ENCODE measurements around the gene CDKAL1.

The CDKAL1 gene

GRCh38 chr6:20565342-20565741, 31.1 kb downstream of the CDKAL1 start:
- ChIA-PET POLR2A (interaction anchor here (1.2 to 2.0 kb wide), 3 partner anchors 10 to 1029 kb away, joined by 4 to 10 read pairs (median 4); partner anchors contain the start of gene SOX4), CTCF (interaction anchor here (0.7 to 5.2 kb wide), 6 partner anchors 145 to 1028 kb away, joined by 3 to 61 read pairs (median 4); partner anchors contain the start of gene SOX4)
- H3K4me1 ChIP-seq (ENCODE audit: control extremely low read depth in 1 of 4, control insufficient read depth in 4 of 4, insufficient read depth in 4 of 4, low read length in 3 of 4) = peaks cover 0 to 20% (median 9%) of the 10 kb centered on the region in 4 experiments
- peaks cover 0 to 2% (median 0%) of the 10 kb centered on the region in 4 experiments for H3K36me3 ChIP-seq (ENCODE audit: control insufficient read depth in 4 of 4, insufficient read depth in 4 of 4, low read length in 3 of 4)
- no peak overlapping the region for H3K27ac ChIP-seq (ENCODE audit: insufficient read depth in 1 of 2, low read depth in 1 of 2, low read length in 2 of 2, poor library complexity in 1 of 2, severe bottlenecking in 2 of 2)
- DNase-seq = no peak
- WGBS (ENCODE audit: insufficient coverage) = no CpG with 5 or more reads among the region's 2 CpGs
- H3K4me3 ChIP-seq (ENCODE audit: control insufficient read depth in 1 of 7, extremely low read depth in 1 of 7, insufficient read depth in 4 of 7, low read depth in 2 of 7, low read length in 6 of 7) = peak overlapping the region in 1 of 7 experiments; percentile 22
- H3K9me3 ChIP-seq (ENCODE audit: control extremely low read depth in 1 of 5, control insufficient read depth in 4 of 5, insufficient read depth in 2 of 5, low read depth in 1 of 5, low read length in 4 of 5) = no peaks in the 10 kb centered on the region
- H3K27me3 ChIP-seq (replicated peaks in 2 of 5; ENCODE audit: control insufficient read depth in 4 of 5, insufficient read depth in 5 of 5, low read length in 4 of 5) = no peaks in the 10 kb centered on the region

- H3K36me3 ChIP-seq (ENCODE audit: control insufficient read depth in 4 of 4, insufficient read depth in 4 of 4, low read length in 3 of 4) = peaks cover 0 to 2% (median 0%) of the 10 kb centered on the region in 4 experiments
- H3K27ac ChIP-seq (ENCODE audit: insufficient read depth in 1 of 2, low read depth in 1 of 2, low read length in 2 of 2, poor library complexity in 1 of 2, severe bottlenecking in 2 of 2) = no peak overlapping the region
- 100% methylated on average over 1 of the region's 3 CpGs for WGBS (ENCODE audit: insufficient coverage)
- ChIA-PET POLR2A (interaction anchor here (1.3 kb wide), 1 partner anchor 9 kb away, joined by 4 read pairs; no protein-coding TSS in a partner anchor), CTCF (interaction anchor here (0.7 to 5.2 kb wide), 4 partner anchors 144 to 1023 kb away, joined by 3 to 61 read pairs (median 4); no protein-coding TSS in a partner anchor)
- H3K4me3 ChIP-seq (ENCODE audit: control insufficient read depth in 1 of 7, extremely low read depth in 1 of 7, insufficient read depth in 4 of 7, low read depth in 2 of 7, low read length in 6 of 7) = no peak overlapping the region
- peaks cover 3 to 20% (median 9%) of the 10 kb centered on the region in 4 experiments for H3K4me1 ChIP-seq (ENCODE audit: control extremely low read depth in 1 of 4, control insufficient read depth in 4 of 4, insufficient read depth in 4 of 4, low read length in 3 of 4)
- no peak for DNase-seq
- H3K9me3 ChIP-seq (ENCODE audit: control extremely low read depth in 1 of 5, control insufficient read depth in 4 of 5, insufficient read depth in 2 of 5, low read depth in 1 of 5, low read length in 4 of 5) = no peaks in the 10 kb centered on the region
- no peaks in the 10 kb centered on the region for H3K27me3 ChIP-seq (replicated peaks in 2 of 5; ENCODE audit: control insufficient read depth in 4 of 5, insufficient read depth in 5 of 5, low read length in 4 of 5)
These were observed 31.9 kb downstream of the CDKAL1 start for GRCh38 chr6:20566109-20566508.

GRCh38 chr6:20569000-20569610, 34.8 kb downstream of the CDKAL1 start:
- ChIA-PET POLR2A (no interaction called here), CTCF (interaction anchor here (1.0 kb wide), 1 partner anchor 12 kb away, joined by 3 read pairs; no protein-coding TSS in a partner anchor)
- H3K27ac ChIP-seq (ENCODE audit: insufficient read depth in 1 of 2, low read depth in 1 of 2, low read length in 2 of 2, poor library complexity in 1 of 2, severe bottlenecking in 2 of 2) = no peak overlapping the region
- H3K4me3 ChIP-seq (ENCODE audit: control insufficient read depth in 1 of 7, extremely low read depth in 1 of 7, insufficient read depth in 4 of 7, low read depth in 2 of 7, low read length in 6 of 7) = no peak overlapping the region
- peaks cover 4 to 41% (median 27%) of the 10 kb centered on the region in 4 experiments for H3K4me1 ChIP-seq (ENCODE audit: control extremely low read depth in 1 of 4, control insufficient read depth in 4 of 4, insufficient read depth in 4 of 4, low read length in 3 of 4)
- no peak for DNase-seq
- H3K9me3 ChIP-seq (ENCODE audit: control extremely low read depth in 1 of 5, control insufficient read depth in 4 of 5, insufficient read depth in 2 of 5, low read depth in 1 of 5, low read length in 4 of 5) = no peaks in the 10 kb centered on the region
- peaks cover 0 to 2% (median 0%) of the 10 kb centered on the region in 4 experiments for H3K36me3 ChIP-seq (ENCODE audit: control insufficient read depth in 4 of 4, insufficient read depth in 4 of 4, low read length in 3 of 4)
- WGBS (ENCODE audit: insufficient coverage) = no CpG with 5 or more reads among the region's 3 CpGs
- no peaks in the 10 kb centered on the region for H3K27me3 ChIP-seq (replicated peaks in 2 of 5; ENCODE audit: control insufficient read depth in 4 of 5, insufficient read depth in 5 of 5, low read length in 4 of 5)

- ChIA-PET POLR2A (no interaction called here), CTCF (no interaction called here)
- peak in 2 of 3 donors; percentile 29 to 58 for DNase-seq
- H3K9me3 ChIP-seq (ENCODE audit: control extremely low read depth in 1 of 5, control insufficient read depth in 4 of 5, insufficient read depth in 2 of 5, low read depth in 1 of 5, low read length in 4 of 5) = no peaks in the 10 kb centered on the region
- peaks cover 0 to 2% (median 0%) of the 10 kb centered on the region in 4 experiments for H3K36me3 ChIP-seq (ENCODE audit: control insufficient read depth in 4 of 4, insufficient read depth in 4 of 4, low read length in 3 of 4)
- no peak overlapping the region for H3K27ac ChIP-seq (ENCODE audit: insufficient read depth in 1 of 2, low read depth in 1 of 2, low read length in 2 of 2, poor library complexity in 1 of 2, severe bottlenecking in 2 of 2)
- peaks cover 7 to 40% (median 31%) of the 10 kb centered on the region in 4 experiments for H3K4me1 ChIP-seq (ENCODE audit: control extremely low read depth in 1 of 4, control insufficient read depth in 4 of 4, insufficient read depth in 4 of 4, low read length in 3 of 4)
- no peak overlapping the region for H3K4me3 ChIP-seq (ENCODE audit: control insufficient read depth in 1 of 7, extremely low read depth in 1 of 7, insufficient read depth in 4 of 7, low read depth in 2 of 7, low read length in 6 of 7)
- H3K27me3 ChIP-seq (replicated peaks in 2 of 5; ENCODE audit: control insufficient read depth in 4 of 5, insufficient read depth in 5 of 5, low read length in 4 of 5) = no peaks in the 10 kb centered on the region
These were observed 37.0 kb downstream of the CDKAL1 start for GRCh38 chr6:20571261-20571660.

- Histone ChIP-seq H3K27ac (ENCODE audit: insufficient read depth in 1 of 2, low read depth in 1 of 2, low read length in 2 of 2, poor library complexity in 1 of 2, severe bottlenecking in 2 of 2) (no peak overlapping the region), H3K4me3 (ENCODE audit: control insufficient read depth in 1 of 7, extremely low read depth in 1 of 7, insufficient read depth in 4 of 7, low read depth in 2 of 7, low read length in 6 of 7) (no peak overlapping the region), H3K4me1 (ENCODE audit: control extremely low read depth in 1 of 4, control insufficient read depth in 4 of 4, insufficient read depth in 4 of 4, low read length in 3 of 4) (peaks cover 16 to 50% (median 32%) of the 10 kb centered on the region in 4 experiments), H3K36me3 (ENCODE audit: control insufficient read depth in 4 of 4, insufficient read depth in 4 of 4, low read length in 3 of 4) (peaks cover 0 to 8% (median 2%) of the 10 kb centered on the region in 4 experiments), H3K27me3 (replicated peaks in 2 of 5; ENCODE audit: control insufficient read depth in 4 of 5, insufficient read depth in 5 of 5, low read length in 4 of 5) (no peaks in the 10 kb centered on the region), H3K9me3 (ENCODE audit: control extremely low read depth in 1 of 5, control insufficient read depth in 4 of 5, insufficient read depth in 2 of 5, low read depth in 1 of 5, low read length in 4 of 5) (no peaks in the 10 kb centered on the region)
- ChIA-PET POLR2A (no interaction called here), CTCF (interaction anchor here (0.9 kb wide), 1 partner anchor 9 kb away, joined by 3 read pairs; no protein-coding TSS in a partner anchor)
- DNase-seq = no peak
- no CpG with 5 or more reads among the region's 2 CpGs for WGBS (ENCODE audit: insufficient coverage)
These were observed 38.0 kb downstream of the CDKAL1 start for GRCh38 chr6:20572288-20572687.

- WGBS (ENCODE audit: insufficient coverage) = 100% methylated on average over 1 of the region's 1 CpG
- peak overlapping the region in 1 of 7 experiments; percentile 28 for H3K4me3 ChIP-seq (ENCODE audit: control insufficient read depth in 1 of 7, extremely low read depth in 1 of 7, insufficient read depth in 4 of 7, low read depth in 2 of 7, low read length in 6 of 7)
- POLR2A ChIA-PET = interaction anchor here (0.6 kb wide), 1 partner anchor 966 kb away, joined by 3 read pairs; no protein-coding TSS in a partner anchor
These were observed 38.7 kb downstream of the CDKAL1 start for GRCh38 chr6:20572940-20573339.

GRCh38 chr6:20574355-20574754, 40.1 kb downstream of the CDKAL1 start:
- peak in 1 of 3 donors; percentile 35 for DNase-seq
- Histone ChIP-seq H3K36me3 (ENCODE audit: control insufficient read depth in 4 of 4, insufficient read depth in 4 of 4, low read length in 3 of 4) (peaks cover 0 to 14% (median 2%) of the 10 kb centered on the region in 4 experiments), H3K27ac (ENCODE audit: insufficient read depth in 1 of 2, low read depth in 1 of 2, low read length in 2 of 2, poor library complexity in 1 of 2, severe bottlenecking in 2 of 2) (peak overlapping the region; percentile 90 to 94), H3K27me3 (replicated peaks in 2 of 5; ENCODE audit: control insufficient read depth in 4 of 5, insufficient read depth in 5 of 5, low read length in 4 of 5) (no peaks in the 10 kb centered on the region), H3K4me3 (ENCODE audit: control insufficient read depth in 1 of 7, extremely low read depth in 1 of 7, insufficient read depth in 4 of 7, low read depth in 2 of 7, low read length in 6 of 7) (no peak overlapping the region), H3K4me1 (ENCODE audit: control extremely low read depth in 1 of 4, control insufficient read depth in 4 of 4, insufficient read depth in 4 of 4, low read length in 3 of 4) (peaks cover 20 to 51% (median 32%) of the 10 kb centered on the region in 4 experiments), H3K9me3 (ENCODE audit: control extremely low read depth in 1 of 5, control insufficient read depth in 4 of 5, insufficient read depth in 2 of 5, low read depth in 1 of 5, low read length in 4 of 5) (no peaks in the 10 kb centered on the region)
- CTCF ChIA-PET = interaction anchor here (1.4 to 1.9 kb wide), 2 partner anchors 10 to 13 kb away, joined by 3 to 7 read pairs; no protein-coding TSS in a partner anchor
- POLR2A ChIA-PET = interaction anchor here (0.5 to 1.4 kb wide), 2 partner anchors 374 to 1014 kb away, joined by 3 to 6 read pairs; no protein-coding TSS in a partner anchor

More at GRCh38 chr6:20572940-20573339, 38.7 kb downstream of the CDKAL1 start:
- peak; percentile 49 to 75 (median 68) for DNase-seq
- H3K27me3 ChIP-seq (replicated peaks in 2 of 5; ENCODE audit: control insufficient read depth in 4 of 5, insufficient read depth in 5 of 5, low read length in 4 of 5) = no peaks in the 10 kb centered on the region
- CTCF ChIA-PET = interaction anchor here (0.6 to 0.9 kb wide), 3 partner anchors 9 to 1023 kb away, joined by 3 read pairs; no protein-coding TSS in a partner anchor
- no peak overlapping the region for H3K27ac ChIP-seq (ENCODE audit: insufficient read depth in 1 of 2, low read depth in 1 of 2, low read length in 2 of 2, poor library complexity in 1 of 2, severe bottlenecking in 2 of 2)
- peaks cover 0 to 9% (median 2%) of the 10 kb centered on the region in 4 experiments for H3K36me3 ChIP-seq (ENCODE audit: control insufficient read depth in 4 of 4, insufficient read depth in 4 of 4, low read length in 3 of 4)
- H3K4me1 ChIP-seq (ENCODE audit: control extremely low read depth in 1 of 4, control insufficient read depth in 4 of 4, insufficient read depth in 4 of 4, low read length in 3 of 4) = peaks cover 20 to 51% (median 32%) of the 10 kb centered on the region in 4 experiments
- no peaks in the 10 kb centered on the region for H3K9me3 ChIP-seq (ENCODE audit: control extremely low read depth in 1 of 5, control insufficient read depth in 4 of 5, insufficient read depth in 2 of 5, low read depth in 1 of 5, low read length in 4 of 5)

All from common myeloid progenitor, CD34-positive (primary cell).